GM18502 (cell line): Measurements from ENCODE around the gene CLCN4.
A peak's percentile ranks its signal among the peaks of the same experiment; 100 is the strongest.

Experiments
- ATAC-seq: cut with Tn5 transposase; IDR thresholded peaks from one replicate; pipeline ENCODE4 v1.9.1; 2021; ENCODE audit warnings: mild to moderate bottlenecking; ENCODE audit not compliant: unreplicated experiment, poor library complexity

CLCN4 gene

DNA sequence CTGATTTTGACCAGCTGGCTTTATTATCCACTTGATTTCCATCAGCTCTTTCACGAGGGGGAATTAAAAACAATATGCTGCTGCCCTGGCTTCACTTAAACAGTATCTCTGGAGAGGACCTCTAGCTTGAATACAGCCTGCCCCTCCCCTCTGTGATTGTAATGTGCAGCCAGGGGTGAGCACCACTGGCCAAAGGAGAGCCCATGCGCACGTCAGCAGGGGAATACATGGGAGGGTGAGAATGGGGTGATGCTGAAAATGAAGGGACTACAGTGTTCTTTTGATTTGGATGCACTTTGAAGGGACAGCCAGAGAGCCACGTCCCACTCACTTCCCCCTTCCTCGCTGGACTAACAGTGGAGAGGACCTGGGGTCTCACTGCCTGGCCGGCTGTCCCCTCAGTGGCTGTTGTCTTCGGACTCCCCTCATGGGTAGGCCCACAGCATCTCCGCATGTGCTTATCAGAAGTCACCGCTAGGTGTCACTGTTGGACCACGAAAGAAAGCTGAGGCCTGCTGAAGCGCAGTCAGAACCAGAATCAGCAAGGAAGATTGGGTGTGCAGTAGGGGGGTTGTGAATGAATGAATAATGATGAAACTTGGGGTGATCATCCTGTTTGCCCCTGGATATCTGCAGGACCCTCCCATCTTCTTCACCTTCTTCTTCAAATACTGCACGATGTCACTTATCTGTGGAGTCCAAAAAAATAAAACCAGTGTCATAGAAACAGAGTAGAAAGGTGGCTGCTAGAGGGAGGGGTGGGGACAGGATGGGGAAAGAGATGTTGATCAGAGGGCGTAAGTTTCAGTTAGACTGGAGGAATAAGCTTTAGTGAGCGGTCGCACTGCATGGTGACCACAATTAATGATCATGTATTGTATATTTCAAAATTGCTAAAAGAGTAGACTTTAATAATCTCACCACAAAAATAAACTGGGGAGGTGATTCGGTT is 32.8 kb downstream of the CLCN4 start:
- peak; percentile 87 for ATAC-seq

DNA sequence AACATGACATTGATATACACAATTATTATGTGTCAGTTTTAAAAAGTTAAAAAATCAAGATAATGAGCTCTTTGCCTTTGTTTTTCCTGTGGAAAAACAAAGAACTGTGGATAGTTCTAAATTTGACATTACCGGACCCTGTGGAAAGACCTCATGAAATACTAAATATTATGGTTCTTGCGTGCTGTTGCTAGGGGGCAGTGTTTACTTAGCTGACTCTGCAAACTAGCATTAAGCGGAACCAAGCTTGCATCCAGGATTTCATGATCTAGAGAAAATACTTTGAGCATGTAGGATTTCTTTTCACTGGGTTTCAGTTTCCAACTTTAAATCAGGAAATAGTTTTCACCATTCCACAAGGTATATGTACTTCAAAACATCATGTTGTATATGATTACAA is 33.6 kb downstream of the CLCN4 start:
- peak; percentile 78 for ATAC-seq

DNA sequence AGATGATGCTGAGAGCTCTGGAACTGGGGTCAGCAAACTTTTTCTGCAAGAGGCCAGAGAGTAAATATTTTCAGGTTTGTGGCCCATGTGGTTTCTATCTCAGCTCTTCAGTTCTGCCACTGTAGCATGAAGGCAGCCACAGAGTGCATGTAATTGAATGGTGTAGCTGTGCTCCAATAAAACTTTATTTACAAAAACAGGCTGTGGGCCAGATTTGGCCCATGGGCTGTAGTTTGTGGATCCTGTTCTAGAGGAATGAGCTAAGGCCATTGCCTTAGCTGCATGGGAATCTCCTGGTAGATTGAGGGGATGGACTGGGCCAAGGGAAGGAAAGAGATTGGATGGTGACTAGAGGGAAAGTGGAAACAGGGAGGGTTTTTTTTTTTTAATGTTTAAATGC is 36.8 kb downstream of the CLCN4 start:
- no peak for ATAC-seq

DNA sequence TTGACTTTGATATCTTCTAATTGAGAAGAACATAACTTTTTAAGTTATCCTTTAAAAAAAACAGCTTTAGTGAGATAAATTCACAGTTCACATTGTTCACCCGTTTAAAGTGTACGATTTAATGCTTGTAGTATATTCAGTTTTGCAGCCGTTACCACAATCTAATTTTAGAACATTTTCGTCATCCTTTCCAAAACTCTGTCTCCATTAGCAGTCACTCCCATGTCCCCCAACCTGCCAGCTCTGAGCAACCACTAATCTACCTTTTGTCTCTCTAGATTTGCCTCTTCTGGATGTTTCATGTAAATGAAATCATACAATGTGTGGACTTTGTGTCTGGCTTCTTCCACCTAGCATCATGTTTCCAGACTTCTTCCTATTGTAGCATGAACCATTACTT is 38.6 kb downstream of the CLCN4 start:
- no peak for ATAC-seq

DNA sequence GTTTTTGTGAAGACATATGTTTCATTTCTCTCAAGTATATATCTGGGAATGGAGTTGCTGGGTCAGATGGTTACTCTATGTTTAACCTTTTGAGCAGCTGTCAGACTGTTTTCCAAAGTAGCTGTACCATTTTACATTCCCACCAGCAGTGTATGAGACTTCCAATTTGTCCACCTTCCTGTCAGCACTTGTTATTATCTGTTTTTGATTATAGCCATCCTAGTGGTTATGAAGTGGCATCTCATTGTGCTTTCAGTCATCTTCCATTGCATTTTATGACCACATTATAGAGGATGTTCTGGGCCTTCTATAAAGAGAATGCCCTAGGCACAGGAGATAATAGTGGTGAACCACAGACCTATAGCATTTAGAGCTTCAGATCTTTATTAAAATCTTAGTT is 39.2 kb downstream of the CLCN4 start:
- no peak for ATAC-seq

DNA sequence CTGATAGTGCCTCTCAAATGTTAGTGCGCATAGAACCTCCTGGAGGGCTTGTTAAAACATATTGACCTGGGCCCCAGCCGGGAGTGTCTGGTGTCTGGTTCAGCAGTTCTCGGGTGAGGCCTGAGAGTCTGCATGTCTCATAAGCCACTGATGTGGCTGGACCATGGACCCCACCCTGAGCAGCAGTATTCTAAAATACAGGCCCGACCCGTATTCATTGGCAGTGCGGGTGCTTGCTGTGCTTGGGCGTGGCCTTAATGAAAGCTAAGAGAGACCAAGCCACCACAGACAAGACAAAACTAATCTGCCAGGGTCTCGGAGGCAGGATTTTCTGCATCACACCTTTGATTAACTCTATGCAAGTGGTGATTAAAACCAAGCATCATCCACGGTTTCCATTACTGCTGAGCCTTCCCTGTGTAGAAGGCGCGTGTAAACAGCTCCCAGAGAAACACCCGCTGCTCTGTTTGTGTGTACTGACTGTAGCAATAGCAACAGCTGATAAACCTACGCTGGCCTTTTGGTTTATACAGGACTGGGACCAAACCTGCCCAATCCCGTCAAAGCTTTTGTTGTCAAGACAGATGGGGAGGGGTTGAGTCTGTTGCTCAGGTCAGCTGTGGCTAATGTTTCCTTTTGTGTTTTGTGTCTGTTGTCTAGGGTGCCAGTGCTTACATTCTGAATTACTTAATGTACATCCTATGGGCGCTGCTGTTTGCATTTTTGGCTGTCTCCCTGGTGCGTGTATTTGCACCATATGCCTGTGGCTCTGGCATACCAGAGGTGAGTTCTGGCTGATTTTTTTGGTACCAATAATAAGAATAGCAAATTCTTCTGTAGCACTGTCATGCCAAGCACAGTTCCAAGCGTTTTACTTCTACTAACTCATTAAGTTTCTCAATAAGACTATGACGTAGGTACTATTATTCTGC is 40.8 kb downstream of the CLCN4 start:
- ATAC-seq = no peak

DNA sequence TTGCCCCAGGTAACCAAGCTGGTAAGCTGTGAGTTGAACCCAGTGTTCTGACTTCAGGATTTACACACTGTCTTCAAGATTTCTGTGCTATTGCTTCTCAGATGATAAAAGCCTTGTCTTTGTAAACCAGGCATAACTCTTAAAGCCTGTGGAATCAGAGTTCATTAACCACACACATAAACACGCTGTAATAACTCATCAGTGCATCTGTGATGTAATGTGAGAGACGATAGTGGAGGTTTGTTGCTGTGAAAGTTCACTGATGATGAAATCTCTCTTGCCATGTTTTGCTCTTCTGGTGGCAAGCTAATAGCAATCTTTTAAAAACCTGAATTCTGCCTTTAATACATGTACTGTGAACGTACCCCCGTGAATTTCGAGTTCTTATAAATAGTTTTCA is 41.5 kb downstream of the CLCN4 start:
- no peak for ATAC-seq

DNA sequence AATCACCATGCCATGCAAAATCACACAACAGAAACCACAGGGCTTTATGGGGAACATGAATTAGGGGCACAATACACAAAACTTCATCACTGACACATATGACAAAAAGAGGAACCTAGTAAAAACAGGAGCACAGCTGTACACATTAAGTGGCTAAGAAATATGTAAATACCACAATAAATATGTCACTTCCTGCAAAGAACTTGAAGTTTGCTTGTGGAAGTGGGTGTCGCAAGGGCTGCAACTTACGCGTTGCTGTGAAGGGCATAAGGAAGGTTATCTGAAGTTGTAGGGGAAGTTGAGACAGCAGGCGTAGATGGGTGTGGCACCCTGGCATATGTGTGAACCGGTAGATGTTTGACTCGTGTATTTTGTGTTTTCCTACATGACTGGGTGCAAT is 42.4 kb downstream of the CLCN4 start:
- ATAC-seq = peak; percentile 88

DNA sequence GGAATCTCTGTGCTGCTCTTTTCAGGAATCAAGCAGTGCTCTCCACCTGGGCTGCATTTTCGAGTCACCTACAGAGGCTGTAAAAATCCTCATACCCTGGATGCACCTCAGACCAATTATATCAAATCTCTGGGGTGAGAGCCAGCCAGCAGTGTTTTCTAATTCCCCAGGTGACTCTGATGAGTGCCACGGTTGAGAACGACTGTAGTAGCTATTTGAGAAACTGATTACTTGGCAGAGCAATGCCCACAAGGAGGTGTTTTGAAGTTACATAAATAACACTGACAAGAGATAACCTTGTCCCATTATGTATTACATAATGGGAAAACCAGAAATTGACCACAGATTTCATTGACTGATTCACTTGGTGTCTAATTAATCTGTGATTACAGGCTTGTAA is 46.8 kb downstream of the CLCN4 start:
- ATAC-seq = no peak

DNA sequence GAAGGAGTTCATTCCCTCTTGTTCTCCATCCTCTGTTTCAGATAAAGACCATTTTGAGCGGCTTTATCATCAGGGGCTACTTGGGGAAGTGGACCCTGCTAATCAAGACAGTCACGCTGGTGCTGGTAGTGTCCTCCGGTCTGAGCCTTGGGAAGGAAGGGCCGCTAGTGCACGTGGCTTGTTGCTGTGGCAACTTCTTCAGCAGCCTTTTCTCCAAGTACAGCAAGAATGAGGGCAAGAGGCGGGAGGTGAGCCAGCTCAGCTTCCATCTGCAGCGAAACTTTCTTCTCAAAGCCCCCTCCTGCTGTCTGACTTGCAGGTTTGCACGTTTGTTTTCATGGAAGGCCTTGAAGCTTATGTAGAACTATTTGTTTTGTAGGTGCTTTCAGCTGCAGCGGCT is 49.5 kb downstream of the CLCN4 start:
- no peak for ATAC-seq

DNA sequence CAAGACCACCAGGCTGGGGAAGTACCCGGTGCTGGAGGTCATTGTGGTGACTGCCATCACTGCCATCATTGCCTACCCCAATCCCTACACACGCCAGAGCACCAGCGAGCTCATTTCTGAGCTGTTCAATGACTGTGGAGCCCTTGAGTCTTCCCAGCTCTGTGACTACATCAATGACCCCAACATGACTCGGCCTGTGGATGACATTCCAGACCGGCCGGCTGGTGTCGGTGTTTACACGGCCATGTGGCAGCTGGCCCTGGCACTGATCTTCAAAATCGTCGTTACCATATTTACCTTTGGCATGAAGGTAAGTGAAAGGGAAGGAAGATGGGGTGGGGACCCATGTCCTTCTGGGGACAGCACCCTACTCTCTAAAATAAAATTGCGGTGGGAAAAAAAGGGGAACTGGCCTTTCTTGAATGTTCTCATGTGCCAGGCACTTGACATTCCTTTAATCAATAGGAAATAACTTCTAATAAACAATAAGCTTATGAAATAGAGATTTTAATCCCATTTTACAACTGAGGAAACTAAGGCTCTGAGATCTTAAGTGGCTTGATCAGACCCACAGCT is 51.6 kb downstream of the CLCN4 start:
- ATAC-seq = no peak

DNA sequence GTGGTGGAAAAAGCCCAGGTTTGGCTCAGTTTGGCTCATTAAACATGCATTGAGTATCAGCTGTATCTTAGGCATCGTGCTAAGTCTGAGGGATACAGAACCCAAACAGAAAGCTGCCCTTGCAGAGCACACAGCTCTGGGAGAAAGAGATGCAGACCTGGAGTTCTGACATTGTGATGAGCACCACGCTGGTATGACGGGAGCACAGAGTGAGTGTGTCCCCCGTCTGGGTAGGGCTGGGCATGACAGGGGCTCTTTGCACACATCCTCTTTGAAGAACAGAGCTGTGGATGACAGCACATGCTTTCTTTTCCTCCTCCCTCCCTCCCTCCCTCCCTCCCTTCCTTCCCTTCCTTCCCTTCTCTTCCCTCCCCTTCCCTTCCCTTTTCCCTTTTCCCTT is 52.2 kb downstream of the CLCN4 start:
- ATAC-seq = no peak

DNA sequence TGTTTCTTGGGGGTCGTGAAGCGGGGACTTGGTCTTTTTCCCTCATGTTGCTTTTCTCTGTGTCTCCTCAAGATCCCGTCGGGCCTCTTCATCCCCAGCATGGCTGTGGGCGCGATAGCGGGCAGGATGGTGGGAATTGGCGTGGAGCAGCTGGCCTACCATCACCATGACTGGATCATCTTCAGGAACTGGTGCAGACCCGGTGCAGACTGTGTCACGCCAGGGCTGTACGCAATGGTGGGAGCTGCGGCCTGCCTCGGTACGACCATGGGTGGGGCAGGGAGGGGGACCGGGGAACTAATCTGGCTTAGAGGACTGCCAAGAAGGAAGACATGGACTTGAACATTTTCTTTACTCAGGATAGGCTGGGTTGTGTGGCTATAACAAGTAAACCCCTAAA is 55.6 kb downstream of the CLCN4 start:
- no peak for ATAC-seq

DNA sequence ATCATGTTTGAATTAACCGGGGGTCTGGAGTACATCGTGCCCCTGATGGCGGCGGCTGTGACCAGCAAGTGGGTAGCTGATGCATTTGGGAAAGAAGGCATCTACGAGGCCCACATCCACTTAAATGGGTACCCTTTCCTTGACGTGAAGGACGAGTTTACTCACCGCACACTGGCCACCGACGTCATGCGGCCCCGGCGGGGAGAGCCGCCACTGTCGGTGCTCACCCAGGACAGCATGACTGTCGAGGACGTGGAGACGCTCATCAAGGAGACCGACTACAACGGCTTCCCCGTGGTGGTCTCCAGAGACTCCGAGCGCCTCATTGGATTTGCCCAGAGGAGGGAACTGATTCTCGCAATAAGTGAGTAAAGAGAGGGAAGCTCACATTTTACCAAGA is 56.9 kb downstream of the CLCN4 start:
- ATAC-seq = no peak

DNA sequence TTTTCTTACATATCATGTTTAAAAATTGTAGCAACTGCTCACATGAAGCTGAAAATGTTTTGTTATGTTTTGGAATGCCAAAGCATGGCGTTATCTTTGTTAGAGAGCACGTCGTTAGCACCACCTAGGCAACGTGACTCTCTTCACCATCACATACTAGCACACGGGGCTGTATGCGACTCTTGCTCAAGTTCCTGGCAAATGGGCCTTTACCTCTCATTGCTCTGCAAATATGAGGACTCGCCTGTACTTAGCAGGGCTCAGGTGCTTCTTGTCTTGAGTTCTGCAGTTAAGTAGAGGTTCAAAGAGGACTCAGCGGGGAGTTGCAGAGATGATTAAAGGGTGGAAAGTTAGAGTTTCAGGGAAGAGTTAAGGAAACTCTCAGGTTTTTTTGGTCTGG is 59.4 kb downstream of the CLCN4 start:
- ATAC-seq = no peak

DNA sequence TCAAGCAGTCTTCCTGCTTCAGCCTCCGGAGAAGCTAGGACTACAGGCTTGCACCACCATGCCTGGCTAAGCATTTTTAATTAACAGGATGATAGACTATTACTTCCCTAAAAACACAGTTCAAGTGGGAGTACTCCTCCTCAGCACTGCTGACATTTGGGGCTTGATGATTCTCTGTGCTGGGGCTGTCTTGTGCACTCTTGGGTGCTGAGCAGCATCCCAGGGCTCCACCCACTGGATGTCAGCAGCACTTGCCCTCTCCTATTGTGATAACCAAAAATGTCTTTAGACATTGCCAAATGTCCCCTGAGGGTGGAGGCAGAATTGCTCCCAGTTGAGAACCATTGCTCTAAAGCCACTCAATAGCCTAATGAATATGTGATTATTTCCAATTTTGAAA is 60.4 kb downstream of the CLCN4 start:
- no peak for ATAC-seq

DNA sequence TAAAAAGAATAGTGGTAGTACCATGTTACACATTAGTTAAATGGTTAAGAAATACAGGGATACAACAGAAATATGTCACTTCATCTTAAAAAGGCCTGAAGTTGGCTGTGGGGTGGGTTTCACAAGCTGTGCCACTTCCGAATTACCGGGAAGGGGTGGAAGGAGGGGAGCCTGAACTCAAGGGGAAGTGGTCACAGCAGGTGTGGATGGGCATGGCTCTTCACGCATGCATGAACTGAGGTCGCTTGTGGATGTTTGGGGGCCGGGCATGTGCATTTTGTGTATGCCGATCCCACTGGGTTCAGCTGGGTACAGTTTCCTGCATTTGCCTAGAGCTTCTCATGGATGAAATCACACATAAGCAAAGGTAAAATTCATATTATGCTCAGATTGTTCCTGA is 64.9 kb downstream of the CLCN4 start:
- ATAC-seq = no peak

DNA sequence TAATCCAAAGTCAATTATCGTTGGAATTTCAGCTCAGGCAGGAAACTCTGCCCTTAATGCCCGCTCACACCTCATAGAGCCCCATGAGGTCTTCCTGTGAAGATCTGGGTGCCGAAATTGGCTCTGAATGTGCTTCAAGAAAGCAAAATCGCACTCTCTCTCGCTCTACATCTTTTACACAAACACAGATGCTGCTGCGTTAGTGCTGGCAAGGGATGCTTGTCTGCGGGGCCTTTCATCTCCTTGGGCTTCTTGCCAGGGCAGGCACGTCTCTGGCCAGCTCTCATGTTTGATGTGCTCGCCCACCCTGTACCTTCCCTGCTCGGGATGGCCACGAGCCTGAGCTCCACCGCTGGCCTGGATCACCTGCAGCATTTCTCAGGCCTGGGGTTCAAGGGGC is 66.5 kb downstream of the CLCN4 start:
- no peak for ATAC-seq

DNA sequence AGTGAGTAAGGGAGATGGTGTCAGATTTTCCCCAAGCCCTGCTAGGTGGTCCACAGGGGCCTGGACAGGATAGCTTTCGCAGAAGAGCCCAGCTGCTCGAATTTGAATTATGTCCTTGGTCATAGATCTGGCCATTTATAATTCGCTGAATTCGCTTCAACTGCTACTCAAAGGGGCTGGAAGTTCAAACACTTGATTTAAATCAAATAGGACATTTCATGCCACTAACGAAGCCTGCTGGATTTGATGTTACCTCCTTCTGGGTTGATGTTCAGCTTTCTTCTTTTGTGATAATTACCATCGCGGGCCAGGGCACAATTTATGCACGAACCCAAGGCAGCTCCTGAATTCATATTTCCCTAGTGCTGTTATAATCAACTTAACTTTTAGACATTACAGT is 67.0 kb downstream of the CLCN4 start:
- no peak for ATAC-seq

DNA sequence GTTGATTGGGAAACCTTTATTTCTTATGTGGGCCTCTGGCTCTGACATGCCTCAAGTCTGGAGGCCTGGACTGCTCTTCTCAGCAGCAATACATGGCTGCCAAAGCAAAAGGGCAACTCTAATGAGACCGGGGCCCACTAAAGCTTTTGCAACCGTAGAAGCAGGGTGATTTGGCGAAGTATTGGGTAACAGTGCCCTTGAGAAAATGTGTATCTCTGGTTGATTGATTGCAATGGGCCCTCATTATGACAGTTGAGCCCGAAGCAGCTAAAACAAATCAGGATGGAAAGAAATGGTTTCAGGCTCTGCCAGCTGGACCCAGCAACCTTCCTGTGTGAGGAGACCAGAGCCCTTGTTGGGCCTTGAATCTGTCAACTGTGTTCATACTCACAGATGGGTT is 73.4 kb downstream of the CLCN4 start:
- ATAC-seq = no peak

DNA sequence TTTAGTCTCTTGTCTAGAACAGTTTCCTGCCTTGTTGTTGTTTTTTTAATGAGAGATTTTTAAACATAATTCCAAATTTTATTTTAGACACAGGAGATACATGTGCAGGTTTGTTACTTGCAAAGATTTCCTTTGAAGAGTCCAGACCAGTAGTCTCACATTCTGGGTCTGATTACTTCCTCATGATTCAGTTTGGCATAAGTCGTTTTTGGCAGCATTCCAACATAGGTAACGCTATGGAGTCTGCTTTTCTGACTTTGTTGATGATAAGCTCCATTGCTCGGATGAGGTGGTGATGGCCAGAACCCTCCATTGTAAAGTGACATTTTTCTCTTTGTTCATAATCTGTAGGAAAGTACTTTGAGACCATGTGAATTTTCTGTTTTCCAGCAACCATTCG is 74.7 kb downstream of the CLCN4 start:
- ATAC-seq = no peak
